Activated CD4-positive, alpha-beta T cell treated with anti-CD3 and anti-CD28 coated beads for 4 hours (primary cell): Measurements from ENCODE around the gene SLC6A6.

Experiments used
- DNase-seq, 2 donors: peaks; one replicate each; pipeline ENCODE4 v3.0.0-alpha.2; 2020

The SLC6A6 gene

DNA sequence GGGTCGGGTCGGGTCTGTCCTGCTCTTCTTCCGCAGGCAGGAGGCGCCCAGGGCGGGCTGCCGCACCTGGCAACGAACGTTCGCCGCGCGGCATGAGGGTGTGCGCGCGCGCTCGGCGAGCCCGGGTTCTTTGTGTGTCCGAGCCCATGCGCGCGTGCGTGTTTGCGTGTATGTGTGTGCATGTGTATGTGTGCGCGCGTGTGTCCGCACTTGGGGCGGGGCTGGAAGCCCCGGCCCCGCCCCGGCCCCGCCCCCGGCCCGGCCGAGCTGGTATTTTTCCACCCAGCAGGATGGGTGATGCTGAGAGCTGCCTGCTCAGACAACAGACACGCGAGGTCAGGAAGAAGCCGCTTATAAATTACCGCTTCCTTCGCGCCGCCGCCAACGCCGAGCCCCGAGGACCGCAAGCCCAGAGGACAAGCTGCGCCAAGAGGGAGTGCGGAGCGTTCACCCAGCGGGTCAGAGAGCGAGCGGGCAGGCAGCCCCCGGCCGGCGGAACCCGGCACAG, at the start of gene SLC6A6:
TSS of gene SLC6A6 (plus strand) at position 303 of the 508 bp plus-strand sequence. CDS start 41,029 bp downstream, outside the sequence.
- peak; percentile 95 to 97 for DNase-seq

DNA sequence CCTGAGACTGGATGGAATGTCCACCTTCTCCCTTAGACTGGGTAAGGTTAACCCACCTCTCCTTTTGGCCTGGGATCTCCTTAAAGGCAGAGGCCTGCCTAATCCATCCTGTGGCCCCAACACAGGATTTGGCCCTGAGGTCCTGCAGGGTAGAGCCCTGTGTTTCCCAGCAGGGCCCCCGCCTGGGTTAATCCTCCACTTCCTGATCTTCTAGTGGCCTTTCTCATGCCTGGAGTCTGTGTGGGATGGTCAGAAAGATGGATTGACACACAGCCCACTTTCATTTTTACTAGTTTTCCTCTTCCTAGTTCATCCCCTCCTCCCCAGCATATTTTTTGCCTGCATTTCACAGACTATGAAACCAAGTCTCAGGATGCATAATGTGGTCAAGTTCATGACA, 48.9 kb upstream of the SLC6A6 start:
- DNase-seq, result no peak

DNA sequence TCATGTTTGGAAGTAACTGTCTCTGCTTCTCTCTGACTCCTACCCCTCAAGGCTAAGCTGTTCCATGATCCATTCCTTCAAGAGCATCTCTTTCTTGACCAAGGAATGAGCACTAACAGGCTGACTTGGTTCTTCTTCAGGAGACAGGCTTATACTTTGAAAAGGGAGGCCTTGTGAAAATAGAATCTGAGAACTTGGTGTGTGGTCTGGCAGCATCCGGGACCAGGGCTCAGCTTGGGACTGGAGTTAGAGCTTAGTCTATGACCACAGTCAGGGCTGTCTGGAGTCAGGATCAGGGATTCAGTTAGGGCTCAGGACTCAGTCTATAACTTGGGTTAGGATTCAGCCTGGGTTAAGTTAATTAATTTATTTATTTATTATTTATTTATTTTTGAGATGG, 44.9 kb upstream of the SLC6A6 start:
- DNase-seq, result no peak

DNA sequence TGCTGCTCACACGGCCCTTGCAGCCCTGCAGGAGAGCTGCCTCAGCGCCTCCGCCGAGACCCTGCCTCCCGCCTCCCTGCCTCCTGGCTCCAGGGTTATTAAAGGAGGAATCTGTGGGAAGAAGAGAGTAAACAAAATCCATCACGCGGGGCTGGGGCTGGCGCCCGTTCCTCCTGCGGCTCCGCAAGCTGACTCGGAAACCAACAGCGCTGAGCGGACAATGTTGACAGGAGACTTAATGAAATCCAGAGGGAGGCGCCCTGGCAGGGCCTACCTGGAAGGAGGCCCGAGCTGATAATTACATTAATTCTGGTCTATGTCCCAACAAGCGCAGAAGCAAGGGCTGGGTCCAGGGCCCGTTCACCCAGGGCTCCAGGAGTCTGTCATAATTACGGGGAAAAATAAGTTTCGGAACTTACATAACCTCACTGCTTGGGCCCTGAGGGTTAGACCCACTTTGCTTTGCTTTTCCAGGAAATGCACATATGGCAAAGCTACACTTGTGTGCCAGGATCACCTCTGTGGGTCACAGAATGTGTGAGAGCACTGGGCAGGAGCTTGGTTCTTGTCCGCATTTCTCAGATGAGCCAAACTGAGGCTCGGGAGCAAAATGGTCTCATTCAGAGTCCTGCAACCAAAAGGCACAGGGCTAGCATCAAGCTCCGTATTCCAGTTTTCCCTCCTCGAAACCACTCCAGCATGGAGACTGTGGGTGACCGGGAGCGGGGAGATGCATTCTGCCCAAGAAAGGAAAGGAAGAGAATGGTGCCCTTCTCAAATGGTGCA, 43.8 kb upstream of the SLC6A6 start:
- DNase-seq, result no peak

DNA sequence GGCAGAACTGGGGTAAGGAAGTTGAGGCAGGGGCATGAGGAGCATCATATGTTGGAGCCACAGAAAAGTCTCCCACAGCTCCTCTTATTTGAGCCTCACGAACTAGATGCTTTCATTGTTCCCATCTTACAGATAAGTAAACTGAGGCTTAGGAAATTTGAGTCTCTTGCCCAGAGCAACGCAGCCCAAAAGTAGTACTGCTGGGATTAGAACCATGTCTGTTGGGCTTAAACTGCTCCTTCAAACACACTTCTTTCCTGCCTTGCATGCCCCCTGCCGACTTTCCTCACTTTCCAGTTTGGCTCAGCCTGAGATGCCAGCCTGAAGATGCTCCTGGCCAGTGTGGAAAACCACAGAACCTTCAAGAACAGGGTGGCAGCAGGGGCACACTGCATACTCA, 43.1 kb upstream of the SLC6A6 start:
- DNase-seq, result no peak

DNA sequence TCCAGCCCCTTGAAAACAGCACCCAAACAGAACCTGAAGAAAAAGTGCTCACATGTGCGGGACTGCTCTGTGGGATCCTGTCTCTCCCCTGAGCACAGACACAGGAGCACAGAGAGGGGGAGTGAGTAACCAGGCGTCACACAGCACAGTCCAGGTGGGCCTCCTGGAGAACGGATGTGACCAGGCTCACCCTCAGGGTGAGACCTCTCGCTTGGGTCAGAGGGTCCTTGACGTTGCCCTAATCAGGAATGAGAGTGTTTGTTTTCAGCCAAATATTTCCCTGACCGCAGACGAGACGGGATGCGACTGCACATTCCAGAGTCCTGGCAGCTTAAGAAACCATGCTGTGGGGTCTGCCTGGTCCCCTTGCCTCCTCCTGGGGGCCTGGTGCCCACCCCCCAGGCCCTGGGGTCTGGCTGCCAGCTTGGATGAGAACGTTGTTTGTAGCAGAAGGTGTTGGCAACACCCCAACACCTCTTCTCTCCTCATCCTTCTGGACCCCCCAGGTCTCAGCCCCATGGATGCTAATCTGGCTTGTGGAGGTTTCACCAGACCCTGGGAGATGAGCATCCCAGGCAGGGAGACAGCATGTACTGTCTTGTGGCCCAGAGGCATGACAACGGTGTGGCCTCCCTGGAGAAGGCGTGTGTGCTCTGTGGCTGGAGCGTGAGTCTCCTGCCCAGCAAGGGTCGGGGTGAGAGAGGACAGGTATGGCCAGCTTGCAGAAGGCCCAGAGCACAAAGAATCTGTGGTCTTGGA, 42.1 kb upstream of the SLC6A6 start:
- DNase-seq, result no peak

DNA sequence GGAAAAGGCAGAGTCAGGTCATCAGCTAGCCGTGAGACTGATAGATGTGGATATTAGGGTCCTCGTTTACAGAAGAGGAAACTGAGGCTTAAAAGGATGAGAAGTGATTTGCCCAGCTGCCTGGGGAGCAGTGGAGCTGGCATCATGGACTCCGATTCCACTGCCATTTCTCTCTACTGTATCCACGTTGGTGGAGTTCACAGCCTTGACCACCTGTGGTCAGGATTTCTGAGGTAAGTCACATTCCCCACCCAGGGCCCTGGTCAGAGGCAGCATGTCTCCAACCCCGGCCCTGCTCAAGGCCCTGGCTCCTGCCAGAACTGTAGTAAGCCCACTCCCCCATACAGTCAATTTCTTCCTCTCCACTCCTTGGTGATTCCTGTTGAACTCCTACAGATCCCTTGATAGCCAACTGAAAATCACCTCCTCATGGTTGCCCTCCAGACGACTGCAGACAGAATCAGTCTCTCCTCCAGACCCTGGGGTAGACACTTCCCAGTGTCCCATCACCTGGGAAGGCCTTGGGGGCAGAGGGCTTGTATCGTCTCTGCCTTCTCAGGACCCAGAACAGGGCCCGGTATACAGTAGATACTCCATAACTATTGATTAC, 41.2 kb upstream of the SLC6A6 start:
- no peak for DNase-seq

DNA sequence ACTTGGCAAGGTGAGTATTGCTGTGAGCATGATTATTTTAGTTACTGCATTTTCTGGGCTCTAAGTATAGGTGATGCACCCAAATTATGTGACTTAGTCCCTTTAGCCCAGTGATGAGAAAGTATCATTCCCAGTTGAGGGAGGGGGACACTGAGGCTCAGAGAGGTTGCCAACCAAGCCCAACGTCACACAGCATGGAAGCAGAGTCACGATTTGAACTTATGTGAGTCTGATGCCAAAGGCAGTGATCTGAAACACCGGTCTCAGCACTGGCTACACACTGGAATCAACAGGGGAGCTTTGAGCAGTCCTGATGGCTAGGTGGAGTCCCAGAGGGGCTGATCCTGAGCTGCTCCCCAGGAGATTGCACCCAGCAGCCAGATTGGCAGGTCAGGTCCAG, 39.5 kb upstream of the SLC6A6 start:
- DNase-seq, result no peak

DNA sequence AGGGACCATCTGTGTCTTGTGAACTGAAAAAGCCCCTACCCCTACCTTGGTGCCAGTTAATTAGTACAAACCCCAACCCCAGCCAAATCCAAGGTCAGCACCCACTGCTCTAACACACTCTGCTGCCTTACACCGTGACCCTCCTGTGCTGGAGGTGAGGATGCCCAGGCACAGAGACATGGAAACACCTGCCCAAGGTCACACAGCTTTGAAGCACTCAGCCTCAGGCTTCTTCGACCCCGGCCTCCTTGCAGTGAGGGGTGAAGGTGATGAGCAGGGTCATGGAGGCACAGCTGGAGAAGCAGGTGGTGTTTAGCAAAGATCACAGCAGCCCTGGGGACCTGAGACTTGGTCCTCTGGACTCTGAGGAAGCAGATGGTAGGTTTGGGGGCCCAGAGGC, 39.0 kb upstream of the SLC6A6 start:
- no peak for DNase-seq

DNA sequence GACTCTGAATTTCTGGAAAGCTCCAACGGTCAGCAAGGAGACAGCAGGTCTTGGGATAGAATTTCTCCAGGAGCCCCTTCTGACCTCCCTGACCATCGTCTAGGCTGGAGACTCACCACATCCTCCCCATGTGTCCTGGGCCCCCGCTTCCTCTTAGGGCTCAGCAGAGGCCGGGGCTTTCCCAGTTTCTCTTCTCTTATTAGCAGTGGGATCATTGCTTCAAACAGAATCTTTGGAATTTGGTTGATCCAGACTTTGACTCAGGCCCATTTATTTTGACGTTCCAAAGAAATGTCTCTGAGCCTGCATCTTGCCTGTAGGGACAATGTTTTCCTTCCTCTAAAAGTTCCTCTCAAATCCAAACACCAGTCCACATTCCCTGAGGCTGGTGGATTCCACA, 38.4 kb upstream of the SLC6A6 start:
- DNase-seq, result no peak

DNA sequence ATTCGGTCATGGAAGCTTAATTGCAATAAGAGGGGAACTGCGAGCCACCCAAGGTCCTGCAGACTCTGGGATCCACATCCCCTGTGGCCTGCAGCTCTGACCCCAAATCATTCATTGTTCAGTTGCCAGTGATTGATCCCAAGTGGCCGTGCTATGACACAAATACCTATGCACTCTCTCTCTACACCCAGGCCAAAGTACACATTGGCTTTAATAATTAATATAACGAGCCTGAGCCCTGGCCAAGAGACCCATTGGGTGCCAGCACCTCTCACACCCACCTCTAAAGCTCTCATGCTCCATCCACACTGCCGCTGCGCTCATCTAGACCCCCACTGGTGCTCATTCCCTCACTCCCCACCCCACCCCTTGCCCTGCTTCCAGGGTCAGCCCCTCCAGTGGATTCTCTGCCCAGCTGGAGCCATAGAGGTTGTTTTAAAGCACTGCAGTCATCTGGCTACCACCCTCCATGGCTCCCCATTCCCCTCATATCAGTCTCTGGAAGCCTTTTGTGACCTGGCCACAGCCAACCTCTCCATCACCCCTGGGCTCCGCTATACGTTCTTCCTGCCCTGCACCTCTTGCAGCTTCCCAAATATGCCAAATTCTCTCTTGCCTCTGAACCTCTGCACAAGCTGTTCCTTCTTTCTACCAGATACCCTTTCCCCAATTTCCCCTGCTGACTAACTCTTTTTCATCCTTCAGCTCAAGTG, 37.7 kb upstream of the SLC6A6 start:
- no peak for DNase-seq

DNA sequence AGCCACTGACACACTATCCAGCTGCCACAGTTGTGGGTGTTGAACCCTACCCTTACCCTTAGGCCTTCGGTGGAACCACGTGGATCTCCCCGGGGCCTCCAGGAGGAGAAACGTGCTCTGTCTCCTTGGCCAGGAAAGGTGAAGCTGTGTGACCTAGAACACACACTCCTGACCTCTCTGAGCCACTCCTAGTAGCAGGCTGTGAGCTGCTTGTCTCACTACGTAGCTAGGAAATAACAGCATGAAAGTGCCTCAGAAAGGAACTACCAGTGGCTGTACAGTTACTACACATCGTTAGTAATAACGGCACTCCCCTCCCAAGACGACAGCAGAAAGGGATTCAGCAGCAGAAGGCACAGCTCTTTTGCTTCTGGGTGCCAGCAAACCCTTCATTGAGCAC, 36.2 kb upstream of the SLC6A6 start:
- no peak for DNase-seq

DNA sequence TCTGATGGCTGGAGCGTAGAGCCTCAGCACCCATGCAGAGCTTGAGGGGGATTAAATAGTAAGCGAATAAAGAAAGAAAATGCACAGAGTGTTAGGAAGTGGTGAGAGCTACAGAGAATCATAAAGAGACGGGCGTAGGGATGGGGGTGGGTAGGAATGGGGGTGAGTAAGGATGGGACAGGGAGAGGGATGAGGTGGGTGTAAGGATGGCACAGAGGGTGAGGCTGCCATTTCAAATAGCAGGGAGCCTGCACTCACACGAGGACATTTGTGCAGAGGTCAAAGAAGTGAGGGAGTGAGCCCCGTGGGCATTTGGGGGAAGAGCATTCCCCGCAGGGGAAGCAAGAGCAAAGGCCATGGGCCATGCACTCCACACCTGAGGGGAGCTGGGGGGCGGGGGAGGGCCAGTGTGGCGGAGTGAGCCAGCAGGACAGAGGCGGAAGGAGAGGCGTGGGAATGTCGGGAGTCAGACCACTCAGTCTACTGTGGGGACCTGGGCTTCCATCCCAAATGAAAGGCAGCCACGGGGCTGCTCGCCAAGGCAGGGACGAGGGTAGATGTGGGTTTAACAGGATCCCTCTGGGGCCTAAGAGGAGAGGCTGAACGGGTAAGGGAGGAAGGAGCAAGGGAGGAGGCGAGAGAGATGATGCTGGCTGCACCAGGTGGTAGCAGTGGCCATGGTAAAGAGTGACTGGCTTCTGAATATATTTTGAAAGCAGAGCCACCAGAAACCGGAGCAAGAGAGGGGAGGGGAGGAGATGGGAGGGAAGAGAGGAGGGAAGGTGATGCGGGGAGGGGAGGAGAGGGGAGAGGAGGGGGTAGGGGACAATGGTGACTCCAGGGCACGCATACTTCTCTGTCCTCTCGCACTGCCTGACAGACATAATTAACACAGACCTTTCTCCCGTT, 35.2 kb upstream of the SLC6A6 start:
- DNase-seq, result no peak

DNA sequence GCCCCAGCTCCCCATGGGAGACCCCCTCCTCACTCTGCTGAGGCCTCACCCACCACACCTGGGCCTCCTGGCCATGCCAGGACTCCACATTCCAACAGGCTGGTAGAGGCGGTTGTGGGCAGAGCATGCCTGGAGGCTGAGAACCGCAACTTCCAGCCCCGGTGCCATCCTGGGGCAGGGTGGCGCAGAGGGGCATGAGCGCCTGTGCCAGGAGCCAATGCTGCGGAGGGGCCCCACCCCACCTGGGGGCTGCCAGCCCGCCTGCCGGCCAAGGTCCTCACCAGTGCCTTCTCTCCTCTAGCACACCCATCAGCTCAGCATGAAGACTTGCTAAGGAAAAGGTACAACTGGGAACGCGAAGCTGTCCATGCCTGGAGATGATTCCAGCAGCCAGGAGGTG, 34.3 kb upstream of the SLC6A6 start:
- no peak for DNase-seq

DNA sequence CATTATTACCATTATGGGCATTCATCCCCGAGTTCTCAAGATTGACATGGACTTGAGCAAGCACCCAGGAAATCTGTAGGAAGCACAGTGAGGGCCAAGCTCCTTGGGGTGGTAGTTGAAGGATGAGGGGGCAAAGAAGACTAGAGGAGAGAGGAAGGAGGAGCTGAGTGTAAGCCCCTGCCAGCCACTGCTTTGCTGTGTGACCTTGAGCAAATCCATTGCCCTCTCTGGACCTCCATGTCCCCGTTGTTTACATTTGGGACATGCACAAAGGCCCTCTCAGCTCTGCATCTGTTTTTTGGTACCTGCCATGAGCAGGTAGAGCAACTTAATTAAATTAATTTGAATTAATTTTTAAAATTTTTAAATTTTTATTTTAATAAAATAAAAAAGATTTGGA, 33.5 kb upstream of the SLC6A6 start:
- DNase-seq, result no peak

DNA sequence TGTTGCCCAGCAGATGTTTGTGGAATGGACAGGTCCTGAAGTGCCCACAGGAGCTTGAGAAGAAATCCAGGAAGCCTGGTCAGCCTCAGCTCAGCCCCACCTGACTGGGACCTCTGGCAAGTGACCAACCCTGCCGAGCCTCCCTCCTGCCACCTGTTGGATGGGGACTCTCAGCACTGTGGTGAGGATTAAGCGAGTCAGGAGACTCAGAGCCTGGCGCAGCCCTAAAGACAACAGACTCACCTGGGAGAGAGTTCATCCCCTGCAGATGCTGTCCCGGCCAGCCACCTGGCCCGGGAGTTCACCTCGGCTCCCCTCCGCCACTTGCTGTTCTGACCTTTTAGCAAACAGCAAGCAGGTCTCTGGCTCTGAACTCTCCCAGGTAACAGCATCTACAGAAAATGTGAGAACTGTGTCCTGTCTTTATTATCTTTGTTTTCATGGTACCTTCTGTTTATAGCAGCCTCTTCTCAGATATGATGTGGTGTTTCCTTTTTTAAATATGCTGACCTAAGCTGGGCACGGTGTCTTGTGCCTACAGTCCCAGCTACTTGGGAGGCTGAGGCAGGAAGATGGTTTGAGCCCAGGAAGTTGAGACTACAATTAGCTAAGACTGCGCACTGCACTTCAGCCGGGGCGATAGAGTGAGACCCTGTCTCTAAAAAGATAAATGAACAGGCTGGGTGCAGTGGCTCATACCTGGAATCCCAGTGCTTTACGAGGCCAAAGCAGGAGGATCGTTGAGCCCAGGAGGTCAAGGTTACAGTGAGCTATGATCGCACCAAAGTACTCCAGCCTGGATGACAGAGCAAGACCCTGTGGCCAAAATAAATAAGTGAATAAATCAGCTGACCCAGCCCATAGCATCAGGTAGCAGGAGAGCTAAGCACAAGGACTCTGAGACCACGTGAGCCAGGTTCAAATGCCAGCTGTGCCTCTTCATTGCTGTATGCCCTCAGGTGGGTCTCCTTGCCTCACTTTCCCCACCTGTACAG, 32.4 kb upstream of the SLC6A6 start:
- DNase-seq, result no peak

DNA sequence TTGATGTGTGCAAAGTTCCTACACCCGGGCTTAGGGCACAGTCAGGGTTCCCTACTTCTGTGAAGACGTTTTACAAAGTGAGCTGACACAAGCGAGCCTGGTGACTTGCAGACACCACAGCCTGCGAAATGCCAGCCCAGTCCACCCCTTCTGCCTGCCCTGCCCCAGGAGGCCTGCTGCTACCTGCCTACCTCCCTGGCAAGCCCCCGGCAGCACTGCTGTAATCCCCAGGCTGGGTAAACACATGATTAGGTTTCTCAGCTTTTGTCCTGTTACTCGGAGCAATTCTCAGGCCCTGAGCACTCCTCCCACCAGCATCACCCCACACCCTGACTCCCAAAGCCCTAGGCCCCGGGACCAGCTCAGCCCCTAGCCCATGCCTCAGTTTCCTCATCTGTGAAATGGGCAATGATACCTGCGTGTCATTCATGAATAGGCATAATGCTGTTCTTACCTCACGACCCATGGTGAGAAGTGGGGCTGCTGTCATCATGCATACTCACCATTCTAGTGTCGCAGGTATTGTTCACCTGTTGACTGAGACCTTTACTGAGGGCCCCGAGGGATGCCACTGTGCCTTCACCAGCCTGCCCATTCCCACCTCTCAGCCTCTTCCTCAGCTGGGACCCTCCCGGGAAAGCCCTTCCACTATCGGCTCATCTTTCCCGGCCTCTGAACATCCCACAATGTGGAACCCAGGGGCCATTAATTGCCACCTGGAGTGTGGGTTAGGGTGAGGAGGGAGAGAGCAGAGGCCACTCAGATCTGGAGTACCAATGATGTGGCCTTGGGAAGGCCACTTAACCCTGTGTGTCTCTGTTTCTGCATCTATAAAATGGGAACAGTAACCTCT, 31.5 kb upstream of the SLC6A6 start:
- DNase-seq, result no peak

DNA sequence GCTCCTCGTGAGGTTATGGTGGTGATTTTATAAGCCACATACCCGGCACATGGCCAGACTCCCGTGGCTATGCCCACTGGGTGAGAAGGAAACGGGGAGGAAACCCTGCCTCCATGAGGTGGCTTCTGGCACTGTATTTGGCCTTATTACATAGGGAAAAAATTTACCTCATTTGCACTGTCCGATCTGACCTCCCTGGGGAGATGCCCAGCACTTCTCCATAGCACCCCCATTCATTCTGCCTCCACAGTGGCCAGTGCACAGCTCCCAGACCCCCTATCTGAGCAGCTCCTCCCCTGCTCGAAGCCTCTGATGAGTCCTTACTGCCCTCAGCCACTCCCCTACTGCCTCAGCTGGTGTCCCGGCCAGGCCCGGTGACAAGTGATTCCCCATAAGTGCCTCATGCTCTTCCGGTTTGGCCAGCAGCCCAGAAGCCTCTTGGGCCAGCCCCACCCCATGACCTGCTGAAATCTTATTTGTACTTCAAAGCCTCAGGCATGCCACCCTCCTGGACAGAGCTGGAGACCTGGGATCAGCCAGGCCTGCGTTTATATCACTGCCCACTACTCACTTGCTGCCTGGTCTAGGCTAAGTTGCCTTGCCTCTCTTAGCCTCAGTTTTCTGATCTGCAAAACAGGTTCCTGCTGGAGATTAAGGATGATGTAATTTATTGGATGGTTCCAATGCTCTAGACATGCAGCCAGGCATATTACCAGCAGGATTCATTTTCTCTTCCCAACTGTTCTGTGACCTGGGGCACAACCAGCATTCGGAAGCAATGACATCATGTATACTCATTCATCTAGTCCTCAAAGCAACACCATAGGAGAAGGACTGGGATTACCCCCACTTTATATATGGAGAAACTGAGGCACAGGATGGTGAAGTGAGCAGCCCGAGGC, 30.6 kb upstream of the SLC6A6 start:
- DNase-seq, result no peak

DNA sequence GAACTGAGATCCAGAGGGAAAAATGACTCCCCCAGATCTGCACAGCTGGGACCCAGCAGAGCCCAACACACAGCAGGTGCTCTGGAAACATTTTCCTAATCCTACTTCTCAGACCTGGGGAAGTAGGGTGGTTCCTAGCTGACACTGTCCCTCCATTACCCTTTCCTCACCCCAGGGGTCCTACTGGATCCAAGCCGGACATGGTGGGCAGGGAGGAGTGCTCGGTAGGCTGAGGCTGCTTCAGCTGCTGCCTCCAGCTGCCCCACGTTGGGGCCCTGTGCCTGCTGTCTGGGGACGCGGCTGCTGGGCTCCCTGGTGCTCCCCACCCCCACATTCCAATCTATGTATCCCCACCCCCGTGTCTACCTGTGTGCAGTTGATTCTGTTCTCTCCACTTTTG, 29.8 kb upstream of the SLC6A6 start:
- no peak for DNase-seq
